Gastroesophageal sphincter (tissue), 4 donors: ENCODE measurements around the gene WDR75. TPM values are rescaled to one million over a fixed set of nuclear protein-coding genes. Genes with fewer than 3 reads are reported as not detected.

Source experiments
- ATAC-seq: fragments of 150-250 bp; one replicate; pipeline ENCODE4 v1.9.1; 2016; ENCODE audit warnings: mild to moderate bottlenecking, moderate library complexity
- H3K27ac ChIP-seq, 4 donors: fragments of 200-600 bp; sonication (generic) in 3 of 4; 1 replicate in 3 of 4; 2 replicates in 1 of 4; pipeline ENCODE4 v1.5.1; 2016 to 2019
- H3K27me3 ChIP-seq: fragments of 200-600 bp; sonication (generic); one replicate; pipeline ENCODE4 v1.5.1; 2019
- H3K36me3 ChIP-seq, 2 donors: fragments of 200-600 bp; sonication (generic); one replicate each; pipeline ENCODE4 v1.5.1; 2019; ENCODE audit warnings: control low read depth in 1 of 2
- H3K4me1 ChIP-seq, 3 donors: fragments of 200-600 bp; sonication (generic); 1 replicate in 2 of 3; 2 replicates in 1 of 3; pipeline ENCODE4 v1.5.1; 2016 to 2019; ENCODE audit warnings: control low read depth in 2 of 3
- H3K4me3 ChIP-seq, 2 donors: fragments of 200-600 bp; sonication (generic); one replicate each; pipeline ENCODE4 v1.5.1; 2019; ENCODE audit warnings: mild to moderate bottlenecking in 1 of 2, moderate library complexity in 1 of 2
- H3K9me3 ChIP-seq, 3 donors: fragments of 200-600 bp; sonication (generic); one replicate each; pipeline ENCODE4 v1.5.1; 2017 to 2019; ENCODE audit warnings: control low read depth in 2 of 3
- CTCF ChIP-seq, 4 experiments: fragments of 200-600 bp in 2 of 4; fragments of 450-650 bp in 2 of 4; sonication (generic) in 1 of 4; IDR thresholded peaks; one replicate each; pipeline ENCODE4 v1.5.1; 2017 to 2019; ENCODE audit warnings: antibody characterized with exemption in 4 of 4, mild to moderate bottlenecking in 2 of 4, moderate library complexity in 2 of 4
- EP300 ChIP-seq: sonication (generic); formaldehyde crosslinking; IDR thresholded peaks from one replicate; pipeline ENCODE4 v1.6.1; 2017; ENCODE audit warnings: antibody characterized with exemption, mild to moderate bottlenecking
- POLR2A ChIP-seq, 2 donors: fragments of 450-650 bp; IDR thresholded peaks; one replicate each; pipeline ENCODE4 v1.6.1; 2017; ENCODE audit warnings: antibody characterized with exemption in 2 of 2, mild to moderate bottlenecking in 2 of 2, moderate library complexity in 1 of 2
- POLR2AphosphoS5 ChIP-seq: sonication (generic); formaldehyde crosslinking; IDR thresholded peaks from one replicate; pipeline ENCODE4 v1.6.1; 2017; ENCODE audit warnings: antibody characterized with exemption
- WGBS, 2 donors: methylation state at CpG; one replicate each; pipeline ENCODE4 v1.1.5; 2018; ENCODE audit warnings: low coverage in 1 of 2; 5-methylcytosine and 5-hydroxymethylcytosine counted together
- total RNA-seq, 4 donors: library from RNA; depleted of rRNA; stranded (reverse); fragments of >200 nt; gene quantifications; one replicate each; pipeline ENCODE4 v1.1.0, GENCODE V29; 2016

WDR75 gene
- total RNA-seq, 4 donors from 2014 or later: 19.7 to 42.6 (median 28.3) TPM

DNA sequence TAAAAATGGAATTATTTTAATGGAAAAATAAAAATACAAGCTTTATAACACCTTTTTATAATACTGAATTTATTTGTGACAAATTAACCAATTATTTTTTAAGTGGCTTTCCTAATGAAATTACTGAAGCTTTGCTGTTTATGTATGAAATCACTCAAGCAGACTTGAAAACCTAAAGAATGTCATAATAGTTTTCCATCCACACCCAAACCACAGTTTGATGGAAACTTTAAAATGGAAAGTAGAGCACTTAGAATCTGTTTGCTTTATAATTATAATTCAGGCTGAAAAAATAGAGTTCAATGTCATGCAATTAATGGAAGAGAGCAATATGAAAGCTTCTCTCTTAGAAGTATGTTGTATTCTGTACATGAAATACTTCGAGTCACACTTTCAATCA, 31.6 kb upstream of the WDR75 start:
- 61 to 73% methylated on average over 1 of the region's 1 CpG for WGBS, 2 donors
- H3K9me3 ChIP-seq: no peaks in the 10 kb centered on the region
- TF ChIP-seq EP300 (no peak), POLR2AphosphoS5 (no peak), CTCF (IDR thresholded peaks at IDR 0.05) (no peak), POLR2A (IDR thresholded peaks at IDR 0.05) (no peak)
- no peaks in the 10 kb centered on the region for H3K27me3 ChIP-seq
- no peak for ATAC-seq
- H3K4me3 ChIP-seq: no peak overlapping the region
- H3K27ac ChIP-seq: peak overlapping the region in 1 of 4 donors; percentile 18
- no peaks in the 10 kb centered on the region for H3K36me3 ChIP-seq
- peaks cover 8 to 60% (median 23%) of the 10 kb centered on the region in 3 donors for H3K4me1 ChIP-seq

DNA sequence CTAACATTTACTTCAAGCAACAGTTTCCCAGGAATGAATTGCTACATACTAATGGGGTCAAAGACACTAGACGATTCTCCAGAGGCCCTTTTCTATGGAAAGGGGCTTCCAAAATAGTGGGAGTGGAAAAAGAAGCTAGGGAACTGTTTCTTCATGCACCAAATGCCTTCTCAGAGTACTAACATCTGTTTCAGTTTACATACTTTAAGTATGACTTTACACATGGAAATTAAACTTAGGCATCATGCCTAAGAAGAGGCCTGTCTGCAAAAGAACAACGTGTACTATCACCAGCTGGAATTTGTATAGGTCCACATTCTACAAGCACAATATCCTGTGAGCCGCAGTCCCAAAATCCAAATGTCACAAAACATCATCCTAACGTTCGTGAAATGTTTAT, 29.4 kb upstream of the WDR75 start:
- Histone ChIP-seq H3K36me3 (no peaks in the 10 kb centered on the region), H3K27me3 (no peaks in the 10 kb centered on the region), H3K27ac (peak overlapping the region; percentile 65 to 95 (median 77)), H3K4me1 (peaks cover 3 to 55% (median 22%) of the 10 kb centered on the region in 3 donors), H3K4me3 (no peak overlapping the region), H3K9me3 (no peaks in the 10 kb centered on the region)
- TF ChIP-seq POLR2A (IDR thresholded peaks at IDR 0.05) (no peak), POLR2AphosphoS5 (peak; percentile 98), EP300 (peak; percentile 18)
- 3 to 5% methylated on average over 5 of the region's 5 CpGs for WGBS, 2 donors
- peak; percentile 96 for ATAC-seq

DNA sequence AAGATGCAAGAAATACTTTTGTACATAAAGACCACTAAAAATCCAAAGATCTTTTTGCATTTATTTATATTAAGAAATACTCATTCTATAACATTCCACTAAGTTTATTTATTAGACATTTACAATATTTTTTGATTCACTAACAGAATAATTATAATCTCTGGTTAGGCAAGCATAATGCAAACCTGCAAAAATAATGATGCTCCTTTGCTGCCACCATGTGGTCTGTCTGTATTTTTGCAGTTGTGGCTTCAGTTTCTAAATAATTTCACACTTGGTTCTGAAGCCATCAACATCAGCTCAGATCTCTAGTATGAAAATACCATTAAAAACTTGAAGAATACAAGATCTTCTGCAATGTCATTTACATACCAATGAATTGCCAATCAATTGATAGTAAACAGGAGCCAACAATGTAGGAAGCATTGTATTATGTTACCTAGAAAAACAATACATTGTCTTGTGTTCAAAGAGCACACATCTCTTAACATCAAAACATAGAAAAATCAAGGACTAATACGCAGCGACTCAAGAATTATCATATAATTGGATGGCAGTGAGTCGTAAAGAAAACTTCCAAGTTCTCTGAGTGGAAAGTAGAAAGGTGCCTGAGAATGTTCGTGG, 28.8 kb upstream of the WDR75 start:
- no peaks in the 10 kb centered on the region for H3K27me3 ChIP-seq
- H3K9me3 ChIP-seq: no peaks in the 10 kb centered on the region
- H3K4me1 ChIP-seq: peaks cover 0 to 49% (median 19%) of the 10 kb centered on the region in 3 donors
- TF ChIP-seq POLR2AphosphoS5: no peak
- TF ChIP-seq POLR2A (IDR thresholded peaks at IDR 0.05): no peak
- peak; percentile 65 to 90 (median 84) for TF ChIP-seq CTCF (IDR thresholded peaks at IDR 0.05)
- no peak for TF ChIP-seq EP300
- H3K4me3 ChIP-seq: no peak overlapping the region
- ATAC-seq: peak; percentile 60
- WGBS, 2 donors: 24 to 31% methylated on average over 4 of the region's 4 CpGs
- peak overlapping the region; percentile 65 to 95 (median 77) for H3K27ac ChIP-seq
- no peaks in the 10 kb centered on the region for H3K36me3 ChIP-seq

DNA sequence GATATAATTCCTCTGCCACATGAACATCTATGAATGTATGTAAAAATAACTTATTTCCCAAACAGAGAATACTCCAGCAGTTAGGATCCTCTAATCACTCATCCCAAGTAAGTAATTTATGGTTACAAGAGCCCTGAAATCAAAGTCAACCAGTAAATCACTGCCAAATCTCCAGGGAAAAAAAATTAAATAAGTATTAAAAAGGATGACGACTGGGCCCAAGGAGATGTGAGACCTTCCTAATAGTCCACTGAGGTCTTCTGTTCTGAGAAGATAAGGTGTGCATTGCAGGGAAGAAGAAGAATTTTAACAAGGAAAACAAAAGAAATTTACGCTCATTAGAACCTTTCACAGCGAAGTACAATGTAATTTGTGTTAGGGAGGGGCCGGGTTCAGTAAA, 28.0 kb upstream of the WDR75 start:
- H3K4me1 ChIP-seq: peaks cover 0 to 41% (median 12%) of the 10 kb centered on the region in 3 donors
- H3K9me3 ChIP-seq: no peaks in the 10 kb centered on the region
- H3K36me3 ChIP-seq: no peaks in the 10 kb centered on the region
- ATAC-seq: no peak
- WGBS, 2 donors: 80 to 91% methylated on average over 4 of the region's 4 CpGs
- H3K27ac ChIP-seq: peak overlapping the region in 2 of 4 donors; percentile 65 to 76
- H3K4me3 ChIP-seq: no peak overlapping the region
- H3K27me3 ChIP-seq: no peaks in the 10 kb centered on the region
- no peak for TF ChIP-seq EP300
- no peak for TF ChIP-seq POLR2AphosphoS5
- no peak for TF ChIP-seq POLR2A (IDR thresholded peaks at IDR 0.05)
- TF ChIP-seq CTCF (IDR thresholded peaks at IDR 0.05): no peak

DNA sequence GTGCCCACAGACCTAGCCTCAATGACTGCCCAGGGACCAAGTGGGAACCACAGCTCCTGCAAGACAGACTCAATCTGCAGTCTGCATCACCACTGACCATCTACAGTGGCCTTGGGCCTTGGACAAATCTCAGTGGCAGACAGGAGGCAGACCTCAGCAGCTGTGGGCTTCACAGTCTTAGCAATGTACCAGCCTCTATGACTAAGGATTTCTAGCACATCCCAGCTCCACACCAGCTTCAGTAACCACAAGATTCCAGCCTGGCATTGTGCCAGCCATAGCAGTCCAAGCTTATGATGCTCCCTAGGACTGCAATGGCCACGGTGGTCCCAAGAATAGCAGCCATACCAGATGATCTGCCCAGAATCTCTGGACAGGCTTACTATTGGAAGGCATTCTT, 19.6 kb upstream of the WDR75 start:
- H3K4me1 ChIP-seq: no peaks in the 10 kb centered on the region
- ATAC-seq: no peak
- 67% methylated on average over 1 of the region's 1 CpG; no CpG with 5 or more reads in 1 of the 2 donors for WGBS, 2 donors
- no peaks in the 10 kb centered on the region for H3K27me3 ChIP-seq
- H3K27ac ChIP-seq: no peak overlapping the region
- no peak overlapping the region for H3K4me3 ChIP-seq
- H3K36me3 ChIP-seq: no peaks in the 10 kb centered on the region
- TF ChIP-seq CTCF (IDR thresholded peaks at IDR 0.05): no peak
- TF ChIP-seq EP300: no peak
- TF ChIP-seq POLR2A (IDR thresholded peaks at IDR 0.05): no peak
- no peak for TF ChIP-seq POLR2AphosphoS5
- H3K9me3 ChIP-seq: no peaks in the 10 kb centered on the region
